Measurements from ENCODE around the gene ZSCAN25.

- TF ChIP-seq CTCF (conservative IDR thresholded peaks at IDR 0.05; ENCODE audit: low read depth, low read length), result no peak
- TF ChIP-seq EZH2 (IDR thresholded peaks at IDR 0.05; ENCODE audit: borderline replicate concordance, low read depth, low read length, poor library complexity, severe bottlenecking), result no peak
Measured at GRCh38 chr7:99571768-99572167, 45.0 kb upstream of the ZSCAN25 start.
